ES-I3 (cell line): ENCODE measurements around the gene UBE2M.

Source experiments
- H3K36me3 ChIP-seq: 2 replicates; pipeline ENCODE4 v1.6.1; 2013; ENCODE audit warnings: mild to moderate bottlenecking, low read length, control low read depth, moderate library complexity; ENCODE audit not compliant: insufficient read depth
- H3K4me1 ChIP-seq: 2 replicates; pipeline ENCODE4 v1.6.1; 2013; ENCODE audit warnings: mild to moderate bottlenecking, control low read depth, low read length; ENCODE audit not compliant: insufficient read depth
- H3K9ac ChIP-seq: 2 replicates; pipeline ENCODE4 v1.6.1; 2013; ENCODE audit warnings: low read depth, mild to moderate bottlenecking, low read length, moderate library complexity
- H3K9me3 ChIP-seq: 2 replicates; pipeline ENCODE4 v1.6.1; 2013; ENCODE audit warnings: mild to moderate bottlenecking, low read length, moderate library complexity; ENCODE audit not compliant: control insufficient read depth, insufficient read depth

UBE2M gene

GRCh38 chr19:58563034-58563573, 4.7 kb upstream of the UBE2M start:
- H3K4me1 ChIP-seq: peaks cover 4% of the 10 kb centered on the region; the same call in 1 of the 2 replicates
- no peaks in the 10 kb centered on the region for H3K36me3 ChIP-seq
- no peak overlapping the region for H3K9ac ChIP-seq
- no peaks in the 10 kb centered on the region for H3K9me3 ChIP-seq

DNA sequence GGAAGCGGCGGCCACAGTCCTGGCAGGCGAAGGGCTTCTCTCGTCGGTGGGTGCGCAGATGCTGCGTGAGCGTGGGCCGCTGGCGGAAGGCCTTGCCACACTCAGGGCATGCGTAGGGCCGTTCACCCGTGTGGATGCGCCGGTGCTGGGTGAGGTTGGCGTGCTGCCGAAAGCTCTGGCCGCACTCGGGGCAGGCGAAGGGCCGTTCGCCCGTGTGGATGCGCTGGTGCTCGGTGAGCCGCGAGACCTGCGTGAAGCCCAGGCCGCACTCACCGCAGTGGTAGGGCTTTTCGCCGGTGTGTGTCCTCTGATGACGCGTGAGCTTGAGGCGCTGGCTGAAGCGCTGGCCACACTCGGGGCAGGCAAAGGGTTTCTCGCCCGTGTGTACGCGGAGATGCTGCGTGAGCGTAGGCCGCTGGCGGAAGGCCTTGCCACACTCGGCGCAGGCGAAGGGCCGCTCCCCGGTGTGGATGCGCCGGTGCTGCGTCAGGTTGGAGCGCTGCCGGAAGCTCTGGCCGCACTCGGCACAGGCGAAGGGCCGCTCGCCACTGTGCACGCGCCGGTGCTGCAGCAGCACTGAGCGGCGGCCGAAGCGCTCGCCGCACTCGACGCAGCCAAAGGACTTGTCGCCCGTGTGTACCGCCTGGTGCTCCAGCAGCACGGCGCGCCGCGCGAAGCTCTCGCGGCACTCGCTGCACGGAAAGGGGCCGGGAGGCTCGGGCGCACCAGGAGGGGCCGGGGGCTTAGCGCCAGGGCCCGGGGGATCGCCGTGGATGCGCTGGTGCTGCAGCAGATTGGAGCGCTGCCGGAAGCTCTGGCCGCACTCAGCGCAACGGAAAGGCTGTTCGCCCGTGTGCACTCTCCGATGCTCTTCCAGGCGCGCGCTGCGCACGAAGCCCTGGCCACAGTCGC, 4.0 kb upstream of the UBE2M start:
- H3K36me3 ChIP-seq: no peaks in the 10 kb centered on the region
- no peak overlapping the region for H3K9ac ChIP-seq
- H3K9me3 ChIP-seq: no peaks in the 10 kb centered on the region
- peaks cover 4% of the 10 kb centered on the region; the same call in 1 of the 2 replicates for H3K4me1 ChIP-seq

GRCh38 chr19:58561373-58562121, 3.1 kb upstream of the UBE2M start:
- H3K4me1 ChIP-seq: peaks cover 4% of the 10 kb centered on the region; the same call in 1 of the 2 replicates
- no peaks in the 10 kb centered on the region for H3K9me3 ChIP-seq
- H3K9ac ChIP-seq: no peak overlapping the region
- H3K36me3 ChIP-seq: no peaks in the 10 kb centered on the region; the same call in 1 of the 2 replicates

GRCh38 chr19:58560921-58561320, 2.5 kb upstream of the UBE2M start:
- no peak overlapping the region for H3K9ac ChIP-seq
- no peaks in the 10 kb centered on the region for H3K9me3 ChIP-seq
- H3K36me3 ChIP-seq: peaks cover 2% of the 10 kb centered on the region; the same call in 1 of the 2 replicates
- peaks cover 4% of the 10 kb centered on the region; the same call in 1 of the 2 replicates for H3K4me1 ChIP-seq

DNA sequence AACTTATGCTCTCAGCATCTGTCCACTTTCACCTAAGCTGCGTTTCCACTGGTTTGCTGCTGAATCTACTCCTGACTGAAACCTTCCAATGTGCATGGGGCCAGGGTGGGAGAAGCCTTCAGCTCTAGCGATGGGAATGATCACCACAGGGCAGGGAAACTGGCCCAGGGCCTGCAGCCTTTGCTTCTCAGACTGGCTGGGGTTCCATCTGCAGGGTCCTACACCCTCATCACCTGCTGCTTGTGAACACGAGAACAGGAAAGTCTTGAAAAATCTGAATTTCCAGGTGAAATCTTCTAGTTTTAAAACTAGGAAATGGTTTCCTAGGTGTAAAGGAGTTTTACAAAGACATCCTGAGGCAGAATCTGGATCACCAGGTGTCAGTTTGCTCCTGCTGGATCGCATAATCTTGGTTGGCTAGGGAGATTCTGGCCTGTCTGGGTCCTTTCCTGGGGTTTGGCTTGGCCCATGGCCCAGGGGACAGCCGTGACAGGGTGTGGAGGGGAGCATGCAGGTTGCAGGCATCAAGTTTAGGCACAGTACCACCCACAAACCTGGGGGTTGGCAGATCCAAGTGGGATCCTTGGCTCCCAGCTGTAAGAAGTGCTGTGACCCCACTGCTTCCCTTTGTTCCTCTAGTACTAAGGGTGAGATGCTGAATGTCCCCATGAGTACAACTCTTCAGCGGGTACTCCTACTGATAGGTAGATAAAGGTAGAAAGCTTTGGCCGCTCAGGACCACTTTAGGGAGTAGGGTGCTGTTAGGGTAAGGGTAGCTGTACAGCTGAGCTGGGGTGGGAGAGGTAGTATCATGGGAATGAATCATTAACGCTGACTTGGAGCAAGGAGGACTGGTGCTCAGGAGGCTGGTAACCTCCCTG, 1.8 kb upstream of the UBE2M start:
- Histone ChIP-seq H3K9ac (peak overlapping the region; percentile 75), H3K4me1 (peaks cover 4% of the 10 kb centered on the region; the same call in 1 of the 2 replicates), H3K36me3 (peaks cover 2% of the 10 kb centered on the region; the same call in 1 of the 2 replicates), H3K9me3 (no peaks in the 10 kb centered on the region)

GRCh38 chr19:58559275-58560006, 1.0 kb upstream of the UBE2M start:
- H3K9me3 ChIP-seq: no peaks in the 10 kb centered on the region
- H3K4me1 ChIP-seq: peaks cover 4% of the 10 kb centered on the region; the same call in 1 of the 2 replicates

GRCh38 chr19:58558623-58559274, 338 bp upstream of the UBE2M start:
- H3K4me1 ChIP-seq: peaks cover 4% of the 10 kb centered on the region; the same call in 1 of the 2 replicates
- H3K9me3 ChIP-seq: no peaks in the 10 kb centered on the region
- peaks cover 2% of the 10 kb centered on the region; the same call in 1 of the 2 replicates for H3K36me3 ChIP-seq
- H3K9ac ChIP-seq: peak overlapping the region; percentile 75

More at GRCh38 chr19:58559275-58560006, 1.0 kb upstream of the UBE2M start:
- peak overlapping the region; percentile 75 for H3K9ac ChIP-seq
- H3K36me3 ChIP-seq: peaks cover 2% of the 10 kb centered on the region; the same call in 1 of the 2 replicates

DNA sequence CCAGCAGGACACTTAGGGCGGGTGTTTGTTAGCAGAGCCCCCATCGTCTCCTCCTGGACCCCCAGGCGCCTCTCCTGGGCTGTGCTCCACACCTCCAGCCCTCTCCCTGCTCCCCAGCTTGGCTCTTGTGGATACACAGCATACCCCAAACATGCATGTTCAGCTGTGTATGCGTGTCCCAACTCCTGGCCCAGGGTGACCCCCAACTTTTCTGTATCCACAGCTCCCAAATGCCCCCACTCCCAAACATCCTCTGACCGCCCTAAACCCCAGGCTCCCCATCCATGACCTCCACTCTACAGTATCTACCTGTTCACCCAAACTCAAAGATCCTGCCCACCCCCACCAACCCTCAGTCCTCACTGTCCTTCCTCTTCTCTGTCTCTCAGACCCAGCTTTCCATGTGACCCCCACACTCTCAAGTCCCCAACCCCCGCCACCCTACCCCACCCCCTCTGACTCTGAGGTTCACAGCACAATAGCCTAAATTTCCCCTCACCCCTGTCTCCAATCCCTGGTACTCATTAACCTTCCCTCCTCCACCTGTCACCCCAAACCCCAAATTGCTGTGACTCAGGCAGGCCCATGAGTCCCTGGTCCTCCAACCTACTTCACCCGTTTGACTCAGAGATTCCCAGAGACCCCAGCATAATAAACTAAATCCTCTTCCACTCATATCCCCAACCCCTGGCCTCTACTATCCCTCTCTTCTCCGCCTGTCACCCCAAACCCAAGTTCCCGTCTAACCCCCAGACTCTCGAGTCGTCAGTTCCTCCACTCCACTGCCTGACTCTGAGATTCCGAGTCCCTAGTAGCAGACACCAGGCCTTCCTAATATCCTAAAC, 968 bp downstream of the UBE2M start:
- H3K36me3 ChIP-seq: peaks cover 2% of the 10 kb centered on the region; the same call in 1 of the 2 replicates
- H3K9me3 ChIP-seq: no peaks in the 10 kb centered on the region
- H3K4me1 ChIP-seq: peaks cover 4% of the 10 kb centered on the region; the same call in 1 of the 2 replicates
- H3K9ac ChIP-seq: peak overlapping the region; percentile 91

DNA sequence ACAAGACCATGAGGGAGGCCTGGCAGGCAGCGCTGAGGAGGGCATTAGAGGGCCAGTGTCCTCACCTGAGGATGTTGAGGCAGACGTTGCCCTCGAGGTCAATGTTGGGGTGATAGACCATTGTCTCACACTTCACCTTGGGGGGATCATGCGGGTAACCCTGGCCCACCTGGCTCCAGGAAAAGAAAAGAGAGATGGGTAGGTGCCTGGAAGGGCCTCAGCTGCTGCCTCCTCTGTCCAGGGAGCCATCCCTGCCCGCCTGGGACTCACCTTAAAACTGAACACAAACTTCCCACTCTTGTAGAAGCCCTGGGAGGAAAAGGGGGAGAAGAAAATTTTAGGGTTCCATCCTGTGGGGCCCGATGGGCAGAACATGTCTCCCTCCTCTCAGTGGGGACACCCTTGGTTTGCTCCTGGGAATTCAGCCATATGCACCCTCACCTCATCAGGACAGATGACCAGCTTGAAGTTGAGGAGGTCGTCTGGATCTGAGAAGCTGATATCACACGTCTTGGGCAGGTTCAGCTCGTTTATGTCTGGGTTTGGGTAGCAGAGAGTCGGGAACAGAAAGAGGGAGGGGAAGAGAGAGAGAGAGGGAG, 1.7 kb downstream of the UBE2M start:
- H3K4me1 ChIP-seq: peaks cover 4% of the 10 kb centered on the region; the same call in 1 of the 2 replicates
- H3K36me3 ChIP-seq: peaks cover 5% of the 10 kb centered on the region; the same call in 1 of the 2 replicates
- H3K9me3 ChIP-seq: no peaks in the 10 kb centered on the region
- H3K9ac ChIP-seq: peak overlapping the region; percentile 91; the same call in 1 of the 2 replicates

DNA sequence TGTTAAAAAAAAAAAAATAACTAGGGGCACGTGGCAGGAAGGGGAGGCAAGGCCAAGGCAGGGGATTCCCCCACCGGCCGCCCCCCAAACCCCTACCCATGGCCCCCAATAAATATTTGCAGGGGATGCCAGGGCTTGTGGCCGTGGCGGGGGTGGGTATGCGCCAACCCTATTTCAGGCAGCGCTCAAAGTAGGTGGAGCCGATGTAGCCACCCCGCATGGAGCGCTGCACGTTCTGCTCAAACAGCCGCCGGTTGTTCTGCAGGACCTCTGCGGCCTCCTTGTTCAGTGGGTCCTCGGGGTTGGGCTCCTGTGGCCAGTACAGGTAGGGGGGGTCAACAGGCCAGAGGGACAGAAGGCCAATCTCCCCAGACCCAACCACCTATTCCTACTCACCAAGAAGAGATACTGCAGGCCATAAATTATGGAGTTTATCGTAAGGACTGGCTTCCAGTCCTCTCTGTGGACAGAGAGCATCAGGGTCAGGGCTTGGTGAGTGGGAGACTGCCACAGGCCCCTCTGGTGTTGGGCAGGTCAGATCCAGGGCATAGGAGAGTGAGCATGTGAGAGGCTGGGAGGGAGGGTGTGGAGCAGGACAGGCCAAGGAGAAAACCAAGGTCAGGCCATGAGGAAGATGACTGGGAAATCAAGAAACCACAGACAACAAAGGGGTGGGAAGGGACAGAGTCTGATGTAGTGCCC, 2.3 kb downstream of the UBE2M start:
- Histone ChIP-seq H3K9ac (no peak overlapping the region), H3K4me1 (peaks cover 4% of the 10 kb centered on the region; the same call in 1 of the 2 replicates), H3K36me3 (peaks cover 9% of the 10 kb centered on the region; the same call in 1 of the 2 replicates), H3K9me3 (no peaks in the 10 kb centered on the region)

DNA sequence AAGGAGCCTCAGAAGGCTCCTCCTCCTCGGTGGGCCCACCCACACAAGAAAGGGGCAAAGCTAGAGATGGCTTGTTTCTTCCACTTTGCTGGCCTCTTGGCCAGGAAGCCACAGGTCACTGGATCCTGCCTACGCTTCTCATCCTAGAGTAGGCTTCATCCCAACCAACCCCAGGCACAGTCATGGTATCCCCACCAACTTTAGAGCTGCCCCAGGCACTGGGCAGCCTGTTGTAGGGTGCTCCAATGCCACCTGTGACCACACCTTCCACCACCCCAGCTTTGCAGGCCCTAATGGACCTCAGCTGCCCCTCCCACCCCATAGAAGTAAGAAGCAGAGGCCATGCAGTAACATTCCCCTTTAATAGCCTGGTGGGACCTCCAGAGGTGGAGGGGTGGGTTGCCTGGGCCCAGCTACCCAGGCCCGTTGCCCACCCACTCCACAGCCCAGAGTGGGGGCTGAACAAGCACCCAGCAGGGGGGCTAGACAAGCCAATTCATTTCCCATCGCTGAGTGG, 3.0 kb downstream of the UBE2M start:
- peaks cover 12% of the 10 kb centered on the region for H3K36me3 ChIP-seq
- no peaks in the 10 kb centered on the region for H3K9me3 ChIP-seq
- peaks cover 4% of the 10 kb centered on the region; the same call in 1 of the 2 replicates for H3K4me1 ChIP-seq
- H3K9ac ChIP-seq: peak overlapping the region; percentile 94
